Body of pancreas (tissue), 4 donors: Measurements from ENCODE around the gene SLC17A3.

Source experiments
- POLR2A ChIP-seq, 3 donors: fragments of 450-650 bp; IDR thresholded peaks; one replicate each; pipeline ENCODE4 v1.6.1; 2016; ENCODE audit warnings: antibody characterized with exemption in 3 of 3, mild to moderate bottlenecking in 2 of 3
- TF ChIP-seq, protein P1 (sequence below), 7 experiments: fragments of 450-650 bp in 4 of 7; fragments of 200-600 bp in 3 of 7; sonication (generic) in 3 of 7; IDR thresholded peaks; one replicate each; pipeline ENCODE4 v1.5.1; 2016 to 2019; ENCODE audit warnings: antibody characterized with exemption in 7 of 7

DNA sequence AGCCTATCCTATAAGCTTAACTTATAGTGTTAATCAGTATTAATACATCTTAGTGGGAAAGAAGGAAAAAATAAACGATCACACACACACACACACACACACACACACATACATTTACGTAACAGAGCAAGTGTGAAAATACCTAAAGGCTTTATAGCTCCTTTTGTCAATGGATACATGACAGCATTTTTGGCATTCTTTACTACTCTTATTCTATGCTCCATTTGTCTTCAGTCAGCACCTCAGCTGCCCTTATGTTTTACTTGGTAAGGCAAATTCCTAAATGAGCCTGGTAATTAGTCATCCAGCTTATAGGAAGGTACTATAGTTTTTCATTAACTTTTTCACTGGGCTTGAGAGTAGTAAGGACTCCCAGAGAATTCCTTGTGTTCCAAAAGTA lies 25.1 kb upstream of the SLC17A3 start:
- no peak for TF ChIP-seq POLR2A (IDR thresholded peaks at IDR 0.05)
- TF ChIP-seq, protein P1, sequence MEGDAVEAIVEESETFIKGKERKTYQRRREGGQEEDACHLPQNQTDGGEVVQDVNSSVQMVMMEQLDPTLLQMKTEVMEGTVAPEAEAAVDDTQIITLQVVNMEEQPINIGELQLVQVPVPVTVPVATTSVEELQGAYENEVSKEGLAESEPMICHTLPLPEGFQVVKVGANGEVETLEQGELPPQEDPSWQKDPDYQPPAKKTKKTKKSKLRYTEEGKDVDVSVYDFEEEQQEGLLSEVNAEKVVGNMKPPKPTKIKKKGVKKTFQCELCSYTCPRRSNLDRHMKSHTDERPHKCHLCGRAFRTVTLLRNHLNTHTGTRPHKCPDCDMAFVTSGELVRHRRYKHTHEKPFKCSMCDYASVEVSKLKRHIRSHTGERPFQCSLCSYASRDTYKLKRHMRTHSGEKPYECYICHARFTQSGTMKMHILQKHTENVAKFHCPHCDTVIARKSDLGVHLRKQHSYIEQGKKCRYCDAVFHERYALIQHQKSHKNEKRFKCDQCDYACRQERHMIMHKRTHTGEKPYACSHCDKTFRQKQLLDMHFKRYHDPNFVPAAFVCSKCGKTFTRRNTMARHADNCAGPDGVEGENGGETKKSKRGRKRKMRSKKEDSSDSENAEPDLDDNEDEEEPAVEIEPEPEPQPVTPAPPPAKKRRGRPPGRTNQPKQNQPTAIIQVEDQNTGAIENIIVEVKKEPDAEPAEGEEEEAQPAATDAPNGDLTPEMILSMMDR (IDR thresholded peaks at IDR 0.05), result no peak
